Adrenal gland (tissue), 12 donors: ENCODE data around the gene DCAF11. TPM values are rescaled to one million over a fixed set of nuclear protein-coding genes. Genes with fewer than 3 reads are reported as not detected.

ENCODE experiments used
- DNase-seq, 7 donors: peaks; one replicate each; pipeline ENCODE4 v3.0.0-alpha.2; 2019 to 2020
- H3K27ac ChIP-seq, 5 donors: fragments of 200-600 bp; sonication (generic) in 4 of 5; 1 replicate in 3 of 5; 2 replicates in 2 of 5; pipeline versions ENCODE4 v1.5.1 to v1.8.0; 2016 to 2020; ENCODE audit warnings: mild to moderate bottlenecking in 1 of 5
- H3K27me3 ChIP-seq: fragments of 200-600 bp; 2 replicates; pipeline ENCODE4 v1.8.0; 2021
- H3K36me3 ChIP-seq, 2 donors: fragments of 200-600 bp; replicated peaks in 1 of 2; 1 replicate in 1 of 2; 2 replicates in 1 of 2; pipeline versions ENCODE4 v1.5.1 to v1.8.0; 2018 to 2022
- H3K4me1 ChIP-seq, 2 donors: fragments of 200-600 bp; replicated peaks in 1 of 2; 1 replicate in 1 of 2; 2 replicates in 1 of 2; pipeline versions ENCODE4 v1.5.1 to v1.8.0; 2018 to 2021
- H3K4me3 ChIP-seq, 4 donors: fragments of 200-600 bp; sonication (generic) in 3 of 4; one replicate each; pipeline ENCODE4 v1.5.1; 2016 to 2018
- H3K9me3 ChIP-seq, 3 donors: fragments of 200-600 bp; sonication (generic) in 1 of 3; replicated peaks in 1 of 3; 1 replicate in 2 of 3; 2 replicates in 1 of 3; pipeline versions ENCODE4 v1.5.1 to v1.8.0; 2016 to 2021
- CTCF ChIP-seq, 6 experiments: fragments of 450-650 bp in 4 of 6; fragments of 200-600 bp in 2 of 6; sonication (generic) in 1 of 6; IDR thresholded peaks; 1 replicate in 5 of 6; 2 replicates in 1 of 6; pipeline versions ENCODE4 v1.5.1 to v1.8.0; 2016 to 2021; ENCODE audit warnings: antibody characterized with exemption in 6 of 6, mild to moderate bottlenecking in 2 of 6, moderate library complexity in 1 of 6
- POLR2A ChIP-seq, 2 donors: fragments of 450-650 bp; IDR thresholded peaks; one replicate each; pipeline ENCODE4 v1.6.1; 2017; ENCODE audit warnings: antibody characterized with exemption in 2 of 2, mild to moderate bottlenecking in 2 of 2, moderate library complexity in 1 of 2
- WGBS, 4 donors: extraction: QIAGEN DNeasy Blood & Tissue Kit in 2 of 4; methylation state at CpG; one replicate each; pipeline versions ENCODE4 v1.1.5 to v1.1.7; 2013 to 2017; 5-methylcytosine and 5-hydroxymethylcytosine counted together
- intact Hi-C, 2 donors: fragments of 100-400 bp; cut with DNase I; formaldehyde crosslinking; loops; one replicate each; pipeline versions ENCODE4 v1.14.1 to v1.15.0; 2022 to 2023
- polyA plus RNA-seq, 3 donors: library from polyadenylated mRNA; stranded (reverse); fragments of 200-250 nt in 2 of 3; fragments of 350-450 nt in 1 of 3; fragmentation: Illumina TruSeq in 1 of 3; extraction: RNeasy Lipid Tissue Mini Kit (QIAGEN cat#74804) in 1 of 3; gene quantifications; one replicate each; pipeline ENCODE4 v1.2.3, GENCODE V29; 2013 to 2014
- total RNA-seq, 9 donors: library from RNA; depleted of rRNA in 4 of 9; stranded (reverse); fragments of >200 nt in 4 of 9; fragments of 120-200 nt in 1 of 9; fragmentation: NEBNext Ultra II Directional in 1 of 9; extraction: Animal tissue kit (Norgen Biotek cat#: 25700) in 1 of 9; gene quantifications; one replicate each; pipeline versions ENCODE4 v1.1.0 to v1.2.4, GENCODE V29; 2013 to 2023
- donor health status: healthy with polysubstance abuse.
- donor health status: Bipolar disorder and iron deficiency.
- donor health status: DM: yes; HTN: yes; CAD: no.
- donor health status: DM: no; HTN: no; CAD: no.
- donor health status: DM: no; HTN: no; CAD: no.
- donor health status: DM: yes; HTN: yes; CAD: no.

DCAF11 gene
- total and polyA plus RNA-seq, 12 donors, result 40.4 to 401 (median 120) TPM

DNA sequence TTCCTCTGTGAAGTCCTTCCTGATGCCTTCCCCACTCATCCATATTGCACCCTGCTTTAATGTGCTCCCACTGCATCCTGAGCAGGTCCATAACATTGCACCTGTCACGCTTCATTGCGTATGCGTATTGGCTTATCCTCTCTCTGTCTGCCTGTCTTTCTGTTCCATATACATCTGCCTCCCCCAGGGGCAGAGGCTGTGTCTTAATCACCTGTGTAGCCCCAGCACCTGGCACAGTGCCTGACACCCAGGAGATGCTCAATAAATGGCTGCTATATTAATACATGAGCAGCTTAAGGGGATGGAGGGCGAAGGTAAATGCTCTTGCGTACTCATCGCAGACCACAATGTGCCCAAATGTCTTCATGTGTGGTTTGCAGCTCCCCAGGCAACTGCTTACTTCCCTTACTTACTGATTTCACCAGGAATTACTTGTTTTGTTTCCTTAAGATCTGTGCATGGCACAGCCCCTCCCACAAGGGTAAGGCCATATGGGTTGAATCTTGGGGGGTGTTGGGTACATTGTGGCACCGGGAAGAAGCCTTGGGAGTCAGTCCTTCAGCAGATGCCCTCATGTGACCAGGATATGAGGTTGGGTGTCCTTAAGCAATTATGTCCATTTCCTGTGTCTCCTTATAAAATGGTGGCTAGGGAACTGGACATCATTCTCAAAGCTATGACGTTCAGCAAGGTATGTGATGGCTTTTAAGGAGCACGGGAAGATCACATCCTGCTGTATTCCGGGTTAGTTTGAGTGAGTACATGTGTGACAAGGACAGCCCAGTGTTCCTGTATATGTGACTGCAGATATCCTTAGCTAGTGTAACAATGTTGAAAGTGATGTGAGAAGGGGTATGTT is 44.1 kb upstream of the DCAF11 start:
- TF ChIP-seq POLR2A (IDR thresholded peaks at IDR 0.05), result no peak
- TF ChIP-seq CTCF (IDR thresholded peaks at IDR 0.05), result no peak
- Histone ChIP-seq H3K4me3 (no peak overlapping the region), H3K27ac (no peak overlapping the region), H3K9me3 (no peaks in the 10 kb centered on the region), H3K36me3 (no peaks in the 10 kb centered on the region), H3K4me1 (no peaks in the 10 kb centered on the region), H3K27me3 (no peaks in the 10 kb centered on the region)
- WGBS, 4 donors, result 75 to 83% (median 80%) methylated on average over 10 of the region's 10 CpGs
- no peak for DNase-seq
- intact Hi-C loops, result no loop called here

- DNase-seq, result no peak
- H3K27ac ChIP-seq, result no peak within 1 kb of the TSS
- H3K27me3 ChIP-seq, result no peaks in the 10 kb centered on the region
- no peaks in the 10 kb centered on the region for H3K4me1 ChIP-seq
- H3K4me3 ChIP-seq, result no peak within 1 kb of the TSS
- no peaks in the 10 kb centered on the region for H3K9me3 ChIP-seq
- intact Hi-C loops, result no loop called here
- no peaks in the 10 kb centered on the region for H3K36me3 ChIP-seq
- 51 to 63% (median 58%) methylated on average over 11 to 18 of the region's 19 CpGs for WGBS, 4 donors
- TF ChIP-seq POLR2A (IDR thresholded peaks at IDR 0.05) (no peak), CTCF (IDR thresholded peaks at IDR 0.05) (no peak)
These were observed 43.4 kb upstream of the DCAF11 start, which contains the start of gene CPNE6 for GRCh38 chr14:24071144-24071697. Gene CPNE6 (plus strand): TSS chr14:24071562. CDS start chr14:24072937, 1,375 bp downstream.

GRCh38 chr14:24071836-24072430 is 42.6 kb upstream of the DCAF11 start:
- Histone ChIP-seq H3K36me3 (no peaks in the 10 kb centered on the region), H3K4me1 (no peaks in the 10 kb centered on the region), H3K9me3 (no peaks in the 10 kb centered on the region), H3K27me3 (no peaks in the 10 kb centered on the region), H3K27ac (no peak overlapping the region), H3K4me3 (no peak overlapping the region)
- intact Hi-C loops, result no loop called here
- DNase-seq, result no peak
- TF ChIP-seq CTCF (IDR thresholded peaks at IDR 0.05) (no peak), POLR2A (IDR thresholded peaks at IDR 0.05) (no peak)
- WGBS, 4 donors, result 50 to 60% (median 53%) methylated on average over 4 to 12 of the region's 12 CpGs

GRCh38 chr14:24072436-24072835 is 42.1 kb upstream of the DCAF11 start:
- intact Hi-C loops, result no loop called here
- no peak overlapping the region for H3K4me3 ChIP-seq
- 39 to 68% (median 60%) methylated on average over 7 of the region's 7 CpGs for WGBS, 4 donors
- no peaks in the 10 kb centered on the region for H3K27me3 ChIP-seq
- H3K27ac ChIP-seq, result no peak overlapping the region
- H3K4me1 ChIP-seq, result no peaks in the 10 kb centered on the region
- H3K36me3 ChIP-seq, result no peaks in the 10 kb centered on the region
- DNase-seq, result no peak
- no peak for TF ChIP-seq POLR2A (IDR thresholded peaks at IDR 0.05)
- TF ChIP-seq CTCF (IDR thresholded peaks at IDR 0.05), result no peak
- H3K9me3 ChIP-seq, result no peaks in the 10 kb centered on the region
